GM12875 (cell line): ENCODE results near the gene WWTR1.

Experiments used
- H3K4me3 ChIP-seq: one replicate; pipeline ENCODE4 v1.5.1; 2011; ENCODE audit warnings: low read depth, low read length, control low read depth
- CTCF ChIP-seq: IDR thresholded peaks from 2 replicates; pipeline ENCODE4 v1.5.1; 2011; ENCODE audit warnings: low read depth, mild to moderate bottlenecking, control low read depth, inconsistent platforms, low read length, moderate library complexity, borderline replicate concordance; ENCODE audit not compliant: insufficient read depth

Gene WWTR1

GRCh38 chr3:149638228-149639092, 19.4 kb downstream of the WWTR1 start:
- H3K4me3 ChIP-seq: no peak overlapping the region
- no peak for TF ChIP-seq CTCF

- H3K4me3 ChIP-seq: no peak overlapping the region
- TF ChIP-seq CTCF: no peak
Observed at GRCh38 chr3:149635396-149635795, 22.4 kb downstream of the WWTR1 start.

- H3K4me3 ChIP-seq: no peak overlapping the region
- TF ChIP-seq CTCF: no peak
Observed at GRCh38 chr3:149634573-149634972, 23.3 kb downstream of the WWTR1 start.

- no peak overlapping the region for H3K4me3 ChIP-seq
- no peak for TF ChIP-seq CTCF
Observed at GRCh38 chr3:149634072-149634471, 23.8 kb downstream of the WWTR1 start.

- H3K4me3 ChIP-seq: no peak overlapping the region
- TF ChIP-seq CTCF: no peak
Observed at GRCh38 chr3:149632225-149632624, 25.6 kb downstream of the WWTR1 start.

GRCh38 chr3:149630806-149631205, 27.0 kb downstream of the WWTR1 start:
- H3K4me3 ChIP-seq: no peak overlapping the region
- no peak for TF ChIP-seq CTCF
